Right renal pelvis (tissue), 4 donors: ENCODE results near the gene VASP. TPM values are rescaled to one million over a fixed set of nuclear protein-coding genes. Genes with fewer than 3 reads are reported as not detected.

Experiments
- polyA plus RNA-seq, 4 donors: library from polyadenylated mRNA; unstranded; fragments of 120-200 nt; gene quantifications; one replicate each; pipeline ENCODE4 v1.2.1, GENCODE V29; 2013; ENCODE audit not compliant: insufficient read length in 4 of 4

VASP gene
- polyA plus RNA-seq, 4 donors = 52.2 to 55.3 (median 53.5) TPM

Other genes starting within 250 kb of the VASP start
- gene CKM, start 184.6 kb upstream of the VASP start, polyA plus RNA-seq = under 1 TPM; 0.33 to 0.84 (median 0.56) TPM
- 1 to 10 TPM in 2 of 4 donors, under 1 TPM in 2; 0.76 to 3.0 (median 1.1) TPM for gene KLC3, start 166.7 kb upstream of the VASP start, polyA plus RNA-seq
- 10 to 100 TPM; 33.2 to 35.5 (median 33.8) TPM for gene ERCC2, start 136.9 kb upstream of the VASP start, polyA plus RNA-seq
- gene PPP1R13L, start 102.4 kb upstream of the VASP start, polyA plus RNA-seq = 10 to 100 TPM in 2 of 4 donors, 1 to 10 TPM in 2; 7.3 to 12.0 (median 9.1) TPM
- 1 to 10 TPM; 3.4 to 5.3 (median 3.9) TPM for gene POLR1G, start 100.8 kb upstream of the VASP start, polyA plus RNA-seq
- gene ERCC1, start 83.6 kb upstream of the VASP start, polyA plus RNA-seq = 10 to 100 TPM; 74.4 to 87.4 (median 79.2) TPM
- 10 to 100 TPM in 3 of 4 donors, 1 to 10 TPM in 1; 2.6 to 85.3 (median 35.4) TPM for gene FOSB, start 39.5 kb upstream of the VASP start, polyA plus RNA-seq
- gene RTN2, start 10.4 kb upstream of the VASP start, polyA plus RNA-seq = 1 to 10 TPM; 7.4 to 9.1 (median 7.7) TPM
- under 1 TPM in 3 of 4 donors, not detected in 1; 0.25 to 0.57 (median 0.25) TPM for gene PPM1N, start 9.0 kb upstream of the VASP start, polyA plus RNA-seq
- gene OPA3, start 77.3 kb downstream of the VASP start, polyA plus RNA-seq = 10 to 100 TPM; 10.8 to 11.8 (median 11.3) TPM
- gene GPR4, start 94.7 kb downstream of the VASP start, polyA plus RNA-seq = 1 to 10 TPM; 4.7 to 7.6 (median 5.7) TPM
- gene EML2, start 131.9 kb downstream of the VASP start, polyA plus RNA-seq = 10 to 100 TPM; 16.1 to 24.6 (median 21.6) TPM
- under 1 TPM; 0.33 to 0.80 (median 0.58) TPM for gene GIPR, start 160.7 kb downstream of the VASP start, polyA plus RNA-seq
- 100 to 1,000 TPM; 282 to 375 (median 322) TPM for gene SNRPD2, start 184.5 kb downstream of the VASP start, polyA plus RNA-seq
- 10 to 100 TPM in 1 of 4 donors, 1 to 10 TPM in 3; 6.2 to 12.7 (median 8.4) TPM for gene QPCTL, start 185.2 kb downstream of the VASP start, polyA plus RNA-seq
- 10 to 100 TPM; 13.3 to 19.0 (median 14.7) TPM for gene FBXO46, start 223.4 kb downstream of the VASP start, polyA plus RNA-seq
- under 1 TPM in 1 of 4 donors, not detected in 3; 0.03 TPM for gene MEIOSIN, start 226.0 kb downstream of the VASP start, polyA plus RNA-seq